Activated CD4-positive, alpha-beta memory T cell treated with anti-CD3 and anti-CD28 coated beads, Interleukin-2, amount 10 ng/mL, durations not matched to agents 7 days and 5 days (primary cell): ENCODE results near the gene KAT6B. TPM values are rescaled to one million over a fixed set of nuclear protein-coding genes. Genes with fewer than 3 reads are reported as not detected.

ENCODE experiments used
- CTCF ChIA-PET: fragments of 350-600 bp; sonication (Branson Sonifier 250); formaldehyde crosslinking; loops from one replicate; lab custom pipeline; 2021; ENCODE audit warnings: antibody characterized with exemption, inconsistent platforms; lab: Charles Lee
- POLR2A ChIA-PET: fragments of 350-600 bp; sonication (Branson Sonifier 250); formaldehyde crosslinking; loops from one replicate; lab custom pipeline; 2021; ENCODE audit warnings: antibody characterized with exemption; lab: Charles Lee
- DNase-seq: peaks from one replicate; pipeline ENCODE4 v3.0.0-alpha.2; 2020
- H3K27ac Mint-ChIP-seq: one replicate; pipeline ENCODE4 v1.8.0; 2021; ENCODE audit warnings: mild to moderate bottlenecking, mixed read lengths
- H3K27me3 Mint-ChIP-seq: one replicate; pipeline ENCODE4 v1.8.0; 2021; ENCODE audit warnings: mixed read lengths
- H3K36me3 Mint-ChIP-seq: one replicate; pipeline ENCODE4 v1.8.0; 2021; ENCODE audit warnings: low read depth, mixed read lengths
- H3K4me1 Mint-ChIP-seq: one replicate; pipeline ENCODE4 v1.8.0; 2021; ENCODE audit warnings: mixed read lengths
- H3K4me3 Mint-ChIP-seq: one replicate; pipeline ENCODE4 v1.8.0; 2021; ENCODE audit warnings: mild to moderate bottlenecking, mixed read lengths
- H3K9me3 Mint-ChIP-seq: one replicate; pipeline ENCODE4 v1.8.0; 2021; ENCODE audit warnings: mixed read lengths
- total RNA-seq, 2 experiments: library from RNA; stranded (reverse); gene quantifications; one replicate each; pipeline ENCODE4 v1.2.3, GENCODE V29; 2021

Gene KAT6B
- total RNA-seq, 2 experiments from 2014 or later: 20.2 to 21.8 TPM

- no peak overlapping the region for H3K4me3 Mint-ChIP-seq
- ChIA-PET CTCF (interaction anchor here (1.1 kb wide), 1 partner anchor 172 kb away, joined by 4 read pairs; the partner anchor contains the start of gene COMTD1), POLR2A (no interaction called here)
- no peak for DNase-seq
- peaks cover 10% of the 10 kb centered on the region for H3K4me1 Mint-ChIP-seq
- H3K27me3 Mint-ChIP-seq: no peaks in the 10 kb centered on the region
- no peaks in the 10 kb centered on the region for H3K36me3 Mint-ChIP-seq
- H3K9me3 Mint-ChIP-seq: peaks cover 3% of the 10 kb centered on the region
- H3K27ac Mint-ChIP-seq: no peak overlapping the region
Measured at GRCh38 chr10:75063461-75064230, 237.2 kb downstream of the KAT6B start.

DNA sequence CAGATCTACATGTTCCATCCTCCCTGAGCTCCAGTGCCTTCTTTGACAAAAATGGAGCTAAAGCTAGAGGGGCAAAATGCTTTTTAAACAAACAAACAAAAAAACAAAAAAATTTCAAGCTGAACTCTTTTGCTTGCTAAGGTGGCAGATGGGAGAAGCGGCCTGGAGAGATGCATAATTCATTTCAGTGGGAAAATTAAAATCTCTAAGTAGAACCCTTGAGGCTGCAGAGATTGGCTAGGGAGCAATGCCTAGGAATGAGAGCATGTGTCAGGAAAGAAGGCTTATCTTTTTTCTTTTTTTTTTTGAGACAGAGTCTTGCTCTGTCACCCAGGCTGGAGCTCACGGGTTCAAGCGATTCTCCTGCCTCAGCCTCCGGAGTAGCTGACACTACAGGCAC is 238.7 kb downstream of the KAT6B start:
- Mint-ChIP-seq H3K36me3 (no peaks in the 10 kb centered on the region), H3K27ac (no peak overlapping the region), H3K9me3 (peaks cover 3% of the 10 kb centered on the region), H3K4me1 (peaks cover 10% of the 10 kb centered on the region), H3K4me3 (no peak overlapping the region), H3K27me3 (no peaks in the 10 kb centered on the region)
- POLR2A ChIA-PET: no interaction called here
- DNase-seq: no peak
- CTCF ChIA-PET: interaction anchor here (0.6 kb wide), 1 partner anchor 405 kb away, joined by 5 read pairs; no protein-coding TSS in a partner anchor

DNA sequence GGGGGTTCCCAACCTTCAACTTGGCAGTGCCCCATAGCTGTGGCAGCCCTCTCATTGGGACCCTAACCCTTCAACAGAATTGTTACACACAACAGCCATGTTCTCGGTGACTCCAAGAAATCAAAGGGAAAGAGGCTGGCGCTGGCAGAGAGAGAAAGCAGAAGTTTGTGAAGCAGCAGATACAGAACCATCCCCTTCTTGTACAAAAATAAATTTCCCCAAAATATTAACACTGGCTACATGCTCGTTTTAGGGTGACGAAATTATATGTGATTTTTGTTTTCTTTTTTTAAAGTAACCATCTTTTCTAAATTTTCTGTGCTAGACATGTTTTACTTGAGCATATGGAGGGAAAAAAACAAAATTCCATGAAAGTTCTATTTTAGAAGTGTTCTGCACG is 239.9 kb downstream of the KAT6B start:
- POLR2A ChIA-PET: no interaction called here
- no peak overlapping the region for H3K4me3 Mint-ChIP-seq
- H3K27me3 Mint-ChIP-seq: no peaks in the 10 kb centered on the region
- H3K4me1 Mint-ChIP-seq: peaks cover 10% of the 10 kb centered on the region
- H3K27ac Mint-ChIP-seq: no peak overlapping the region
- no peaks in the 10 kb centered on the region for H3K36me3 Mint-ChIP-seq
- CTCF ChIA-PET: no interaction called here
- DNase-seq: no peak
- peaks cover 3% of the 10 kb centered on the region for H3K9me3 Mint-ChIP-seq

DNA sequence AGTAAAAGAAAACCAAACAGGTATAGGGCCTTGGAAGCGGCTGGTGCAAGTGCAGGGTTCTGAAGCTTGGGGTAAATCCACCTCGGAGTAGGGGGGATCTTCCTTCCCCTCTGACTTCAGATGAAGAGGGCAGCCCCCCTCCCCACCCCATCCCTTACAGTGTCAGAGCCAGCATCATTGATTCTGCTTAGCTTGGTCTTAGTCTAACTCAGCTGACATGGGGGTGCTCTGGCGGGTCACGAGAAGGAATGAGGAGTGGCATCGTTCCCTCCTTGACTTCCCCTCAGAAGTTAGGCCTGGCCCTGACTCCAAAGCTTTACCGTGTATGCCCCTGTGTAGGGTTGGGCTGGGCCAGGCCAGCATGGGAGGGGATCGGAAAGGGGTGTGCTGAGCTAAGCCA is 240.9 kb downstream of the KAT6B start:
- Mint-ChIP-seq H3K27me3 (no peaks in the 10 kb centered on the region), H3K9me3 (peaks cover 3% of the 10 kb centered on the region), H3K27ac (no peak overlapping the region), H3K4me3 (no peak overlapping the region), H3K36me3 (no peaks in the 10 kb centered on the region), H3K4me1 (peaks cover 6% of the 10 kb centered on the region)
- ChIA-PET CTCF (no interaction called here), POLR2A (no interaction called here)
- no peak for DNase-seq

DNA sequence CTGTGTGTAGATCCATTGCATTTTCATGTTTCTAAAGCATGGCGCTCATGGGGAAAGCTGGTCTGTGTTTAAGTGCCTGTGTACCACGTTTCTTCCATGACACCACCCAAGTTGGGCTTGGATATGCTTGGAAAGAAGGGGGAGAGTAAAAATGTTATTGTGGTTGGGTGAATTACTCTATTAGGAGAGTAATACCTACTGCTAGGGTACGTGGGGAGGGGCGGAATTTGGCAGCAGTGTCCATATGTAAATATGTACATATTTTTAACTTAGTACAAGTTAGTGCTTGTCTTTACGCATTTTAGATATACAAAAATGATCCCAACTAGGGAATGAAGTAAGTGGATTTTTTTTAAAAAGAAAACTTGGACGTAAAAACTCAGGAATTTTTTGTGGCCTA is 242.1 kb downstream of the KAT6B start:
- H3K27ac Mint-ChIP-seq: no peak overlapping the region
- H3K4me1 Mint-ChIP-seq: no peaks in the 10 kb centered on the region
- CTCF ChIA-PET: no interaction called here
- no peak overlapping the region for H3K4me3 Mint-ChIP-seq
- no peaks in the 10 kb centered on the region for H3K36me3 Mint-ChIP-seq
- DNase-seq: no peak
- H3K27me3 Mint-ChIP-seq: no peaks in the 10 kb centered on the region
- no peaks in the 10 kb centered on the region for H3K9me3 Mint-ChIP-seq
- POLR2A ChIA-PET: no interaction called here

DNA sequence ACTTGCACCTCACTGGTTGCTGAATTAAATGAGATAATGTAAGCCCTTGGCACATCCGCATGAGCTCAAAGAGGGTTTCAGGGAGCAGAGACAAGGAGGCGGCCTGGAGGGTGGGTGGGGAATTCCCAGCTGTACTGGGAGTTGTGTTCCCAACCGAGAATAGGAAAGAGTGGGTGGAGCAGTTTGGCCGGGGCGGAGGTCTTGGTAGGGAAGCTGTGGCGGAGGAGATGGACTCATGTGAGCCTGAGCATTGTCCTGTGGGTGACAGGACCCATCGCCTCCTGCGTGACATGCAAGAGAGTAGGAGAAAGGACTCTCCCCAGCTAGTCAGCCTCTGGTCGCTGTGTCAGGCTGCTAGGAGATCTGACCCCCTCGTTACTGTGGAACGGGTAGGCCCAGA is 244.1 kb downstream of the KAT6B start:
- Mint-ChIP-seq H3K4me3 (no peak overlapping the region), H3K36me3 (no peaks in the 10 kb centered on the region), H3K4me1 (peaks cover 7% of the 10 kb centered on the region), H3K27me3 (no peaks in the 10 kb centered on the region), H3K9me3 (no peaks in the 10 kb centered on the region), H3K27ac (no peak overlapping the region)
- DNase-seq: no peak
- CTCF ChIA-PET: no interaction called here
- POLR2A ChIA-PET: no interaction called here

- DNase-seq: no peak
- ChIA-PET CTCF (no interaction called here), POLR2A (no interaction called here)
- H3K27ac Mint-ChIP-seq: no peak overlapping the region
- no peaks in the 10 kb centered on the region for H3K36me3 Mint-ChIP-seq
- H3K9me3 Mint-ChIP-seq: no peaks in the 10 kb centered on the region
- H3K4me1 Mint-ChIP-seq: peaks cover 7% of the 10 kb centered on the region
- no peak overlapping the region for H3K4me3 Mint-ChIP-seq
- H3K27me3 Mint-ChIP-seq: no peaks in the 10 kb centered on the region
Measured at GRCh38 chr10:75070961-75071428, 244.6 kb downstream of the KAT6B start.

DNA sequence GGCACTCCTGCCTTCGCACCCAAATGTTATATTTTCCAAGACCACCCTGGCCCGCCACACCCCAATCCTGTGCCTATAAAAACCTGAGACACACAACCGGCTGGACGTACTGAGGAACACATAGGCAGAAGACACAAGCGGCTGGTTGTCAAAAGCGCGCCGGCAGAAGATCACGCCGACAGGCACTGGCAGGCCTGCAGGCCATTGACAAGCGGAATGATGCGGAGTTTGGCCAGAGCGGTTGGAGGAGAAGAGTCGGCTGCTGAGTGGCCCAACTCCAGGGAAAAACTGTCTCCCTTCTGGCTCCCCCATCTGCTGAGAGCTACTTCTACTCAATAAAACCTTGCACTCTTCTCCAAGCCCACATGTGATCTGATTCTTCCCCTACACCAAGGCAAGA is 245.4 kb downstream of the KAT6B start:
- Mint-ChIP-seq H3K4me1 (peaks cover 7% of the 10 kb centered on the region), H3K36me3 (no peaks in the 10 kb centered on the region), H3K27ac (no peak overlapping the region), H3K9me3 (no peaks in the 10 kb centered on the region), H3K27me3 (no peaks in the 10 kb centered on the region), H3K4me3 (no peak overlapping the region)
- POLR2A ChIA-PET: no interaction called here
- DNase-seq: no peak
- CTCF ChIA-PET: interaction anchor here (0.7 kb wide), 1 partner anchor 240 kb away, joined by 3 read pairs; no protein-coding TSS in a partner anchor

GRCh38 chr10:75072727-75073126 is 246.3 kb downstream of the KAT6B start:
- Mint-ChIP-seq H3K27me3 (no peaks in the 10 kb centered on the region), H3K4me1 (peaks cover 7% of the 10 kb centered on the region), H3K36me3 (no peaks in the 10 kb centered on the region), H3K9me3 (no peaks in the 10 kb centered on the region), H3K4me3 (no peak overlapping the region), H3K27ac (no peak overlapping the region)
- ChIA-PET CTCF (interaction anchor here (0.7 kb wide), 1 partner anchor 241 kb away, joined by 3 read pairs; no protein-coding TSS in a partner anchor), POLR2A (no interaction called here)
- no peak for DNase-seq

GRCh38 chr10:75073442-75073841 is 247.0 kb downstream of the KAT6B start:
- Mint-ChIP-seq H3K4me3 (no peak overlapping the region), H3K9me3 (no peaks in the 10 kb centered on the region), H3K36me3 (no peaks in the 10 kb centered on the region), H3K27ac (no peak overlapping the region), H3K4me1 (peaks cover 7% of the 10 kb centered on the region), H3K27me3 (no peaks in the 10 kb centered on the region)
- DNase-seq: no peak
- CTCF ChIA-PET: no interaction called here
- POLR2A ChIA-PET: no interaction called here

DNA sequence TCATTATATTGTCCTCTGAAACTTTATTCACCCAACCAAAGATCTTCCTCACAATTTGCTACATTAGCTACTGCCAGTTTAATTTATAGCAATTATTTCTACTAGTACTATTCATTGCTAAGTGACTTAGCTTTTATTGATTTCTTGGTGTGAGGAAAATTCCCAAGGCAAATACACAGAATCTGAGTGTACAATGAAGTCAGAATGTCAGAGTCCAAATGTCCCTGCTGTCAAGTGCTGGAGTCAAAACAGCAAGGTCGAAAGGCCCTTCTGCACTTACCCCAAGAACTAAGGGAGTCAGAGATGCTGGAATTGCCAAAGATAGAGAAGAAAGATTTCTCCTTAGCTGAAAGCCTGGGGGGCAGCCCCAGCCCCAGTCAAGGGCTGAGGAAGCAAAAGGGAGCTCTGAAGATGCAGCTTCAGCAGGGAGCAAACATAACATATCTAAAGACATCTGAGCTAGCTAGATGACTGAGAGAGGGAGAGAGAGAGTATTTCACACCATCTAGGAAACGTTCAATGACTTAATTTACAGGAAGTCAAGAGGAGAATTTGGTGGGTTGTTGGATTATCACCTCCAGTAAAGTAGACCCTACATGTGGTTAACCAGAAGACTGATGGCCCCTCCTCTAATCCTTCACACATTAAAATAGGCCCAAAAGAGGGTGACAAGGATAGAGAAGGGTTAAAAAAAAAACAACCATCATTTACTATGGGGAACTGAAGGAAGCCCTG is 248.5 kb downstream of the KAT6B start:
- no peaks in the 10 kb centered on the region for H3K9me3 Mint-ChIP-seq
- H3K27ac Mint-ChIP-seq: no peak overlapping the region
- CTCF ChIA-PET: interaction anchor here (0.6 kb wide), 1 partner anchor 830 kb away, joined by 3 read pairs; no protein-coding TSS in a partner anchor
- no peaks in the 10 kb centered on the region for H3K27me3 Mint-ChIP-seq
- POLR2A ChIA-PET: interaction anchor here (0.6 kb wide), 1 partner anchor 245 kb away, joined by 3 read pairs; no protein-coding TSS in a partner anchor
- no peaks in the 10 kb centered on the region for H3K36me3 Mint-ChIP-seq
- DNase-seq: no peak
- peaks cover 7% of the 10 kb centered on the region for H3K4me1 Mint-ChIP-seq
- no peak overlapping the region for H3K4me3 Mint-ChIP-seq

DNA sequence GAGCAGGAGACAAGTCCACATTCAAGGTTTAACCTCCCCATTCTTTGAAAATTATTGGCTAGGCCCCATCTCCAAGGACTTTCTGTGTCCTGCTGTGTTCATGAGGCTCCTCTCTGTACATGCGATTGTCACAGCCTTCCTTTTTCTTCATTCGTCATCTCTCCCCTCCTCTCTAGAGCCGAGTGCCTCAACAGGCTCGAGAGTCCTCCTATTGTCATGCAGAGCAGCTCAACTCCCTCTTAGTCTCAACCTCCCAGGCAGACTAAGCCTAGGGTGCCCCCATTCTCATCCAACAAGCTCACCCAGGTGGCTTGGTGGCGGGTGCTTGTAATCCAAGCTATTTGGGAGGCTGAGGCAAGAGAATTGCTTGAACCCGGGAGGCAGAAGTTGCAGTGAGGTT is 249.9 kb downstream of the KAT6B start:
- no peak overlapping the region for H3K27ac Mint-ChIP-seq
- H3K4me1 Mint-ChIP-seq: peaks cover 7% of the 10 kb centered on the region
- no peak overlapping the region for H3K4me3 Mint-ChIP-seq
- no peaks in the 10 kb centered on the region for H3K9me3 Mint-ChIP-seq
- DNase-seq: no peak
- H3K27me3 Mint-ChIP-seq: no peaks in the 10 kb centered on the region
- H3K36me3 Mint-ChIP-seq: no peaks in the 10 kb centered on the region
- ChIA-PET POLR2A (interaction anchor here (1.5 kb wide), 1 partner anchor 14 kb away, joined by 3 read pairs; no protein-coding TSS in a partner anchor), CTCF (no interaction called here)

DNA sequence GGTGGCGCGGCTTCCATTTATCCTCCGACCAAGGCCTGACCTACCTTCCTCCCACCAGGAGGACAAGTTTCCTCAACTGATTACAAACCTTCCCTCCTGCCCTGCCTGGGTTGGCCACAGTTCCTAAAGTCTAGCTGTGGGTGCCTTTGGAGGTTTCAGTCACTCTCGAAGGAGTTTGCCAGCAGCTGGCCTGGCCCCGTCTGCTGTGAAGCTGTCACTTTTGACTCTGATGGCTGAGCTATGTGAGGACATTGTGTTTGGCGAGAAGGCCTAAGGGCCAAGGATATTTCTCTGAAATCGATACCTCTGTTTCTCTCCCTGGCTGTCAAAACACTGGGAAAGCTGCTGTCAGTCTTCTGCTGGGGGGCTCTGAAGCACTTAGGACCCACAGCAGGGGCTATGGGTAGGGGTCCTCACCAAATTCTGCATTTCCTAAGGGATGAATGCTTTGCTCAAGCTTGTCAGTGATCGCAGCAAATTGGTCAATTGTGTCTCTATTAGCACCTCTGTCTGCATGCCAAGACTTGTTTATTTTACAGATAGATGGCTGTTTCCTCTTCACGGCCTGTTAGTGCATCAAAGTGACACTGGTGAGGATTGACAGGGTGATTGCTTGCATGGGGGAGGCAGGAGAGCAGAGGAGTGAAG is 253.2 kb downstream of the KAT6B start:
- ChIA-PET CTCF (no interaction called here), POLR2A (interaction anchor here (1.1 kb wide), 1 partner anchor 32 kb away, joined by 3 read pairs; the partner anchor contains the start of gene SAMD8)
- H3K36me3 Mint-ChIP-seq: no peaks in the 10 kb centered on the region
- no peak for DNase-seq
- H3K27ac Mint-ChIP-seq: no peak overlapping the region
- no peaks in the 10 kb centered on the region for H3K9me3 Mint-ChIP-seq
- no peak overlapping the region for H3K4me3 Mint-ChIP-seq
- peaks cover 7% of the 10 kb centered on the region for H3K4me1 Mint-ChIP-seq
- H3K27me3 Mint-ChIP-seq: peaks cover 2% of the 10 kb centered on the region
